Midbrain (tissue), 1 donor: ENCODE measurements around the gene CHAF1A.
A peak's percentile ranks its signal among the peaks of the same experiment; 100 is the strongest.

Source experiments
- DNase-seq: peaks from one replicate; lab custom pipeline; 2025; lab: John Stamatoyannopoulos, UW

CHAF1A gene

DNA sequence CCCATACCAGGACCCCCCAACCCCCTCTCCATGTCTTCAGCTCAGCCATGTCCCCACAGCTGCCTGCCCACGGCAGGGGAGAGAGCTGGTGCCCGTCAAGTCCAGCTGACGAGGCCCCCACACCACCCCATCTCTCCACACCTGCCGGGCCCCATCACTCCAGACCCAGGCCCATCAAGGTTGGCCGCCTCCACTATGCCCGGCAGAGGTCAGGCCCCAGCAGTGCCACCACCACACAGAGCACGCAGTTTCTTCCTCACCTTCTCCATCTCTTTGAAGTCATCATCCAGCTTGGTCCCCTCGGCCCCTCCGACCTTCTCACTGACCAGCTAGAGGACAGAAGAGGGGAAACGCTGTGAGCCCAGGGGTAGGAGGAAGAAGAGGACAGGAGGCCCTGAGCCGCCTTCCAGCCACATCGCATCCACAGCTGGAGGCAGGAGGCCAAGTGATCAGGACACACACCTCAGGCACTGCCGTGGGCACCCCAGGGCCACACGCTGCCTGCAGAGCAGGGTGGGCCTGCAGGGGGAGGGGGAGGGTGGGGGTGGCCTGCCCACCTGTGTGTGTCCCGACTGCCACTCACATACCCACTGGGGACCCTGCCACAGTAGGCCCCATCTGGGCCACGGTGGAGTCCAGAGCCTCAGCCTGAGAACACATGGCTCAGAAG is 35.6 kb upstream of the CHAF1A start:
- DNase-seq: no peak

GRCh38 chr19:4367336-4367723 is 35.1 kb upstream of the CHAF1A start:
- no peak for DNase-seq

DNA sequence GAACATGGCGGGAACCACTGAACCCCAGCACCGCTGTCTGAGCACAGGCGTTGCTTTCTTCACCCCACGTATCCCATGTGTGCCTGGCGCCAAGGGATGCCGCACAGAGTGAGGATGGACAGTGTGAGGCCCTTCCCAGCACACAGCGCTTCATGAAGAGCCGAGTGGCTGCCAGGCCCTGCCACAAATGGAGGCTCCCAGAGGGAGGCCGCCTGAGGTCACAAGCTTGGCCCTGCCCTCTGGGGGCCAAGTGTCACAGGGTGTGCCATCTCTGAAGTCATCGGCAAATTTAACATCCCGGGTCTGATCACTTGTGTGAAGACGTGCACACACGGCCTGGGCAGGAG is 34.7 kb upstream of the CHAF1A start:
- no peak for DNase-seq

- DNase-seq: no peak
These were observed 34.2 kb upstream of the CHAF1A start for GRCh38 chr19:4368128-4368820.

DNA sequence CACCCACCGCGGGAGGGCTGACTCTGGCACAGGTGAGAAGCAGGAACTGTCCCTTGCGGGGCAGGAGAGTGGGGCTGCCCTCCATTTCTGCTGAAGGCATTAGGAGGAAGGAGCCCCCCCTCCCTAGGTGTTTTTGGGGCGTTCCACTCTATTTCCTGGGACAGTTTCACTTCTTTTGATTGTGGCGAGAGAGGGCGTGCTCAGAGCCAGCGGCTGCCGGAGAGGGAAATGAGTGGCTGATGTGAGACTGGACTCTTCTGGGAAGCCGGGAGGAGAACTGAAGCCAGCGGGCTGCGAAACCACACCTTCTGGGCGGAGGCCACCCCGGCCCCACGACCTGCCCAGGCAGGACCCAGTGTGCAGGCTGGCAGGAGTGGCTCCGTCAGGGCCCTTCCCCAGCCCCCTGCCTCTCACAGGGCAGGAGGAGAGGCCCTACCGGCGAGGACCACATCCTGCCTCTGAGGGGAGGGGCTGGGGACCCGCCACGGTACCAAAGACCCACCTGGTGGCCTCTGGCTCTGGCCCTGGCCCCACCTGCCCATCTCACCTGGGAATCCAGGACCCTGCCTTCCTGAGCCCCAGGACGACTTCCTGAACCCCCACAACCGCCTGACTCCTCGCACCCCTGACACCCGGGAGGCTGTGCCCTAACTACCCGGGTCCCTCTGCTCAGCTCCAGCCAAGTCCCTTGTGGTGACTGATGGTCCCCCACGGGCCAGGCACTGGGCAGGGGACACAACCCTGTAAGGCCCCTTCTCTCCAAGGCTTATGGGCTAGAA is 33.1 kb upstream of the CHAF1A start:
- DNase-seq: no peak

- peak; percentile 68 for DNase-seq
These were observed 32.6 kb upstream of the CHAF1A start for GRCh38 chr19:4369888-4370260.

GRCh38 chr19:4370418-4371041 is 31.9 kb upstream of the CHAF1A start:
- no peak for DNase-seq

GRCh38 chr19:4371247-4372164 is 30.9 kb upstream of the CHAF1A start:
- peak; percentile 21 for DNase-seq

DNA sequence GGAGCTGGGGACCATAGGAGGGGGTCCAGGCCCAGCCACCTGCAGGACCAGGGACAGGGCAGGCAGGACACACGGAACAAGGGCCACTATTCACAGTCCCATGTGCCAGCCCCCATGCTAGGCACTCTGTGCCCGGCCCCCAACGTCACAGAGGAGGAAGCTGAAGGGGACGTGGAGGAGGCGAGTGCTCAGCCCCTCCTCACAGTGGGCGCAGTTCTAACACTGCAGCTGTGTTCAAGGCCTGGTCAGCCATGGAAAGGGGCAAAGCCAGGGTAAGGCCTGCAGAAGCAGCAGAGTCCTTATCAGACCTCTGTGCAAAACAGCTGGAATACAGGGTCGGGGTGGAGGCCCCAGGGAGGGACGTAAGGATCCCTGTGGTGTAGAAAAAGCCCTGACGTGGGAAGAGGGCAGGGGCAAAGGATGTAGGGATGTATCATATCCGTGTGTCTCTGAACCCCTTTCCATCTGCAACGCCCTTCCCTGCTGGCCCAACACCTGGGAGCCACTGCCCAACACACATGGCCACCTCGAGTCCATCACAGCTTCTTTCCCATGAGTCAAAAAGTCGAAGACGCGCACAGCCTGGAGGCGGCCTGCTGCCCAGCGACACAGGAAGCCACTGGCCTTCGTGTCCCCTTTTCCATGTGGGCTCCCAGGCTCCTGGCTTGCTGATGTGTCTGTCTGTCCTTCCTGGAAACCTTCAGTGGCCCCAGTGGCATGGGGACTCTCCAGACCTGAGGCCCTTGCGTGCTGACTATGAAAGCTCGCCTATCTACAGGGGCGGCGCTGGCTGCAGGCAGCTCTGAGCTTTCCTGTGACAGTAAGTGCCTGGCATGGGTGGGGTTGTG is 30.1 kb upstream of the CHAF1A start:
- no peak for DNase-seq

DNA sequence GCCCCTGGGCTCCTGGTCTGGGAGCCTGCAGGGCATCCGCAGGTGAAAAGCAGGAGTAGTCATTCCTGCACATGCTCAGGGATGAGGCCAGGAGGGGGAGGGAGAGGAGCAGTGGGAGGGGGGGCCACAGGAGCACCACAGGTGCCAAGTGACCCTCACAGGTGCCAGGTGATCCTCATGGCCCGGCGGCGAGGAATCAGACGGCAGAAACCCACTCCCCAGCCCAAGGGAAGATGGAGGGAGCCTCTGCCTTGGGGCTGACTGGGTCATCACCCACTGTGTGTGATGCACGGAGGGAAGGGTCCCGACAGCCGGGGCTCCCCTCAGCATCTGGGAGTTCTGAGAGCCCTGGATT is 29.4 kb upstream of the CHAF1A start:
- DNase-seq: no peak

- peak; percentile 65 for DNase-seq
These were observed 28.6 kb upstream of the CHAF1A start for GRCh38 chr19:4373601-4374497.

- no peak for DNase-seq
These were observed 27.8 kb upstream of the CHAF1A start for GRCh38 chr19:4374498-4375163.

- DNase-seq: peak; percentile 52
These were observed 27.0 kb upstream of the CHAF1A start for GRCh38 chr19:4375164-4376027.

DNA sequence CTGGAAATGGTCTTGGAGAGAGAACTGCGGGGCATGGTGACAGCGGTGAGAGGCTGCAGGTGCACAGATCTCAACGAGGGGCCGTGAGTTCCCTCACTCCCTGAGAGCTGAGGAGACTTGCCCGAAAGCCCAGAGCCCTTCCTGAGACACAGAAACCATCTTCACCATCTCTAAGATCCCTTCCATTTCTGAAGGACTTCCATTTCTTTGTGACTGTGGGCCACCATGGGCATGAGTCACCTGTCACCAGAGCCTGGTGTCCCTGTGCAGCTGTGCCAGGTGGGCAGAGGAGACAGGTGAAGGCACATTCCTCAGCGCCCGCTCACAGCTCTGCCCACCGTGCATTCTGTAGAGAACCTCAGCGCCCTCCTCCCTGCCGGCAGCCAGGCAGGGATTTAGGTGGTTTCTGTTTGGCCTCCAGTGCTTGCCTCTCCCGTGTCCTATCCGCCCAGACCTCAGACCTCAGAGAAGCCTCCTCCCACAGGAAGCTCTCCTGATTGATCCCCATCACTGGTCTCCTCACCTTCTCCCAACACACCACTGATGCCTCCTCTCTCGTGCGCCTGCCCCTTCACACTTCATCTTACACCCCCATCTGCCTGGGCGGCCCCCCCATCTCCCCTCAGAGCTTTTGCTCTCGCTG is 26.3 kb upstream of the CHAF1A start:
- DNase-seq: no peak

GRCh38 chr19:4376671-4376990 is 25.8 kb upstream of the CHAF1A start:
- DNase-seq: no peak

DNA sequence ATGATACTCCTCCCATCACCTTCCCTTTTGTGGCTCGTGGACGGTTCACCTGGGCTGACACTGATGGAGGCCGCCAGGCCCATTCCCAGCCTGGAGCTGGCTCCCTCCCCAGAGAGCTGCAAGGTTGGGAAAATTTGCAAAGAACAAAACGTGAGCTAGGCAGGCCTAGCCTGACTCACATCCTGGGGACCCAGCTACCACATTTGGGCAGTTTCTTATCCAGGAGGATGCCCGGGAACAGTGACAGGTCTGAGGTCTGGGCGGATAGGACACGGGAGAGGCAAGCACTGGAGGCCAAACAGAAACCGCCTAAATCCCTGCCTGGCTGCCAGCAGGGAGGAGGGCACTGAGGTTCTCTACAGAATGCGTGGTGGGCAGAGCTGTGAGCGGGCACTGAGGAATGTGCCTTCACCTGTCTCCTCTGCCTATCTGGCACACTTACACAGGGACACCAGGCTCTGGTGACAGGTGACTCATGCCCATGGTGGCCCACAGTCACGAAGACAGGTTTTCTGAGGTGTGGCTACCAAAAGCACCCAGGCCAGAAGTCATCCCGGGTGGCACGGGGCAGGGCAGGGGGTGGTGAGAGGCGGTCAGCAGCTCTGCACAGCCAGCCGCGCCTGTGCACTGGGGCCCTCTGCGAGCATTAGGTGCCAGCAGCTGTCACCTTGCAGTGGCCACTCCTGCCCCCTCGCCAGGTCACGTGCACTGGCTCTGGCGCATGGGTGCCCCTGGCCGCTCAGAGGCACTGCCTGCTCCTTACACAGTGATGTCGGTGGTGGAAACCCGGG is 25.3 kb upstream of the CHAF1A start:
- DNase-seq: no peak

DNA sequence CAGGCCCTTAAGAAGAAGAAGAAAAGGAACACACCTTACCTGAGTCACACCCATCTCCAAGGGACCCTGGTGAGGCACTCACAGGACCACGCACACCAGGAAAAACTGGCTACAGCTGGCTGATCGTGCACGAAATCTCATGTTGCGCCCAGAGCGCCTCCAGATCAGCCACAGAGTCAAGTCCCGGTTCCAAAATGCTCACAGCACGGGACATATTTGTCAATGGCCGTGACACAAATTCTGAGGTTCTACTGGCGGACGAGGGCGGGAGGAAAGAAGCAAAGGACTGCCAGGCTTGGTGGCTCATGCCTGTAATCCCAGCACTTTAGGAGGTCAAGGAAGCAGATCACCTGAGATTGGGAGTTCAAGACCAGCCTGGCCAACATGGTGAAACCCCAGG is 23.6 kb upstream of the CHAF1A start:
- no peak for DNase-seq
